Fibroblast of upper back skin (primary cell): ENCODE data around the gene FSTL4.

Experiments used
- DNase-seq: peaks from one replicate; pipeline ENCODE4 v3.0.0-alpha.2; 2013

Gene FSTL4

DNA sequence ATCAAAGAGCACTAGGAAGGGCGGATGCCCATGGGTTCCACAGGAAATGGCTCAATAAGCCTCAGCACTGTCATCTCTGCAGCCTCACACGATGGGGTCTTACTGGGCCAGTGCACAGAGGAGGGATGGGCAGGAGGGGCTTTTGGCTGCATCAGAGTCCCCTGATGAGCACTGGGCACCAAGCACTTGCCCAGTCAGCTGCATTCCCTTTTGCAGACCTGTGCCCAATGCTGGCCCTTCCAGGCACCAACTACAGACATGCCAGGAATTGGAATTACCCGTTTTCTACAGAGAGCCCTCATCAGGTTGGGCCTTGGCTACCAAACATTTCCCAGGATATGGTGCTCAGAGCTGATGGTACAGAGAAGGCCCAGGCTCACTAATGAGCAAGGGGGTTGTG is 378.1 kb downstream of the FSTL4 start:
- DNase-seq: no peak

DNA sequence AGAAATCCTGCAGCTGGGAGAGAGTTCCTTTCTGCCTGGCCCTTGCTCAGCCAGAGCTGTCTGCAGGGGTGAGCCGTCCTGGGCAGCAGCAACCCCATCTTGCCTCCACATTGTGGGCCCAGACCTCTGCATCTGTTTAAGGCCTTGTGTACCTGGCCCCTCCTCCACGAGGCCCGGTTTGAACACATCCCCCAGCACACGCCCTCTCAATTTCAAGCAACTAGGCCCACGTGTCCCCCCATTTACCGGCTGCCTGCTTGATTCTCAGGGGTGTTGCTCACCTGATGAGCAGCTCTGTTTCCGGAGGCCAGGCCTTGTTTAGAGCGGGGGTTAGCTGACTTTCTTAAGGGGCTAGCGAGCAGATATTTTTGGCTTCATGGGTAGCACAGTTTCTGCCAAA is 378.7 kb downstream of the FSTL4 start:
- DNase-seq: no peak

GRCh38 chr5:133232911-133233310 is 379.4 kb downstream of the FSTL4 start:
- no peak for DNase-seq

- DNase-seq: no peak
Measured at GRCh38 chr5:133232435-133232834, 379.9 kb downstream of the FSTL4 start.

DNA sequence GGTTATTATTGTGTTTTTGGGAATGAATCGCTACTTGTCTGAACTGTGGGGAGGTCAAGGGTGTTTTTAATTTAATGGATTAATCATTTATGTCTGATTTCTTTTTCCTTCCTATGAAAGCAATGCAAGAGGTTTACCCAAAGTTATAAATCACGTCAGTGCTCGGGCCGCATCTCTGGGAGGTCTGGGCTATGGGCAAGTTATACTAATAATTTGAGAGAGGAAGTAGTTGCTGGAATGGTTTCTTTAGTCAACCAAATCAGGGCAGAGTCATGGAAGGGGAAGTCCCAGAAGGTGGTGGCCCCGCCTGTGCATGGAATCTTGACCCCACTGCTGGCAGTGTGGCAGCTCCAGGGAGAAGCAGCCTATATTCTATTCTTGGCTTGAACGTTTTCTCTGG is 380.3 kb downstream of the FSTL4 start:
- peak; percentile 77 for DNase-seq

DNA sequence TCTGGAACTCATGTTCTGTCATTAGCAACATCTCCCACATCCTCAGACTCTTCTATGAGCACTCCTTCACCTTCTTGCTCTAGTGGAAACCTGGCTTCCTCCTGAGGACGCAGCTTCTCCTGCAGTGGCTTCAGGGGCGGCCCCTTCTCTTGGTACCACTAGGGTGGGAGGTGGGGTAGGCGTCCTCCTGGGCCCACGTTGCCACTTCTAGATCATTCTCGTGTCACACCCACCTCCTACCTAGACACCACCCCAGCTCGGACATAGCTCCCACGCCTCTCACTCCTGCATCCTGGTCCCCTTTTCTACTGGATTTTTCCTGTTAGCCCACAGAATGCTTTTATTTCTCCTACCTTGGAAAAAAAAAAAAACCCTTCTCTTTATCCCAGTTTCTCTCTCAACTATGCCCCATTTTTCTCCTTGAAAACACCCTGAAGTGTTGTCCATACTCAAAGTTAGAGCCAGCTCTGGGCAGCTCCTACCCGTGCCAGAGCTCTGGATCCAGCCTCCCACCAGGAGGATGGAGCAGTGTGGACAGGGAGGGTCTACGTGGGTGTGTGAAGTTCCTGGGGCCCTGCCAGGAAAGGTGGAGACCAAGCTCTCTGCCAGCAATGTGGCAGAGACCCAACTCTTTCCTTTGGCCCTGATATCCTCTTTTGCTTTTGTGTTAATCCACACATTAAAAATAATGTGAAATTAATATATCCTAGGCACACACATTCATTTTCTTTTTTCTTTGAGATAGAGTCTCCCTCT is 381.3 kb downstream of the FSTL4 start:
- DNase-seq: no peak

DNA sequence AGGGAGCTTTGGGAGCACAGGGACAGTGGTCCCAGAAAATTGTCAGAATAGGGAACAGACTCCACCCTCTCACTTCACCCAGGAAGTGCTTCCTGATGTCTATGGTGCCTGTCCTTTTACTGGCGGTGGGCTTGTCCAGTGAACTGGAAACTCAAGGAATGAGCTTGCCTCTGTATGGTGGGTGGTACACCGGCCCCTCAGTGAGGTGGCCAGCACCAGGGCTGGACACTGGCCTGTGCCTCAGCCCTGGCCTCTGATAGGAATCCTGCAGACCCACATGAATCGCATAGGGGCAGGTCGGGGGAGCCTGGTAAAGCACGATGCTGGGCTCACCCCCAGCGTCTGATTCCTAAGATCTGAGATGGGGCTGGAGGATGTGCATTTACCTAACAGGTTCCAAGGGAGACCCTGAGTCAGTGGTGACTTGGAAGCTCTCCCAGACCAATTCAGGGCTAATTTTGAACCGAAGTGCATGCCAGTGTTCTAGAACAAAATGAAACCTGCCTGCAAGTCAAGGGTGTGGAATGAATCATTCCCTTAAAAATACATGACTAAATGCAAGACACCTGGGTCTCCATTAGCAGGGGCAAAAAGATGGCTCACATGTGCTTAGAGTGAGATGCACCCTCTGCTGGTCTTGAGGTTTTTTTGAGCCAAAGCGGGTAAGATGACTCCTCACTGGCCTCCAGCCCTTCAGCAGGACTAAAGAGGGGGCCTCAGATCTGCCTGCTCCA is 382.2 kb downstream of the FSTL4 start:
- DNase-seq: peak; percentile 33

- no peak for DNase-seq
Measured at GRCh38 chr5:133228316-133228715, 384.0 kb downstream of the FSTL4 start.

- DNase-seq: no peak
Measured at GRCh38 chr5:133227897-133228296, 384.4 kb downstream of the FSTL4 start.

- no peak for DNase-seq
Measured at GRCh38 chr5:133227082-133227481, 385.3 kb downstream of the FSTL4 start.

- DNase-seq: no peak
Measured at GRCh38 chr5:133226186-133226585, 386.2 kb downstream of the FSTL4 start.

GRCh38 chr5:133225671-133226152 is 386.6 kb downstream of the FSTL4 start:
- DNase-seq: peak; percentile 31

- no peak for DNase-seq
Measured at GRCh38 chr5:133222979-133223378, 389.4 kb downstream of the FSTL4 start.

DNA sequence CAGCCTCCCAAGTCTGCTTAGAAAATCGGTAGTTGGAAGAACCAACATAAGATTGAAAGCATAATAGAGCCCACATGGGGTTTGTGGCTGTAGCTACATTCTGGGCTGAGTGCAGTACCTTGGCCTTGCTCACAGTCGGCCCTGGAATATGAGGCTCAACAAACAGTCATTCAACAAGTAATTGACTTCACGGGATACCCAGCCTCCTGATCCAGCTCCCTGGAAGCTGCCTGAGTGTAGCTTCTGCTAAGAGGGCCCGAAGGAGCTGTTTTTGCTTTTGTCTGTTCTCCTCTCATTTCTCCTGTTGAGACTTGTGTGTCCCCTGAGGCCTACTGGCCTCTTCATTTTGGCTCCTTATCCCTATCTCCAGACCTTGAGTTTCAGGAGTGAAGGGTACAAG is 389.8 kb downstream of the FSTL4 start:
- DNase-seq: no peak

- DNase-seq: no peak
Measured at GRCh38 chr5:133222040-133222439, 390.3 kb downstream of the FSTL4 start.

DNA sequence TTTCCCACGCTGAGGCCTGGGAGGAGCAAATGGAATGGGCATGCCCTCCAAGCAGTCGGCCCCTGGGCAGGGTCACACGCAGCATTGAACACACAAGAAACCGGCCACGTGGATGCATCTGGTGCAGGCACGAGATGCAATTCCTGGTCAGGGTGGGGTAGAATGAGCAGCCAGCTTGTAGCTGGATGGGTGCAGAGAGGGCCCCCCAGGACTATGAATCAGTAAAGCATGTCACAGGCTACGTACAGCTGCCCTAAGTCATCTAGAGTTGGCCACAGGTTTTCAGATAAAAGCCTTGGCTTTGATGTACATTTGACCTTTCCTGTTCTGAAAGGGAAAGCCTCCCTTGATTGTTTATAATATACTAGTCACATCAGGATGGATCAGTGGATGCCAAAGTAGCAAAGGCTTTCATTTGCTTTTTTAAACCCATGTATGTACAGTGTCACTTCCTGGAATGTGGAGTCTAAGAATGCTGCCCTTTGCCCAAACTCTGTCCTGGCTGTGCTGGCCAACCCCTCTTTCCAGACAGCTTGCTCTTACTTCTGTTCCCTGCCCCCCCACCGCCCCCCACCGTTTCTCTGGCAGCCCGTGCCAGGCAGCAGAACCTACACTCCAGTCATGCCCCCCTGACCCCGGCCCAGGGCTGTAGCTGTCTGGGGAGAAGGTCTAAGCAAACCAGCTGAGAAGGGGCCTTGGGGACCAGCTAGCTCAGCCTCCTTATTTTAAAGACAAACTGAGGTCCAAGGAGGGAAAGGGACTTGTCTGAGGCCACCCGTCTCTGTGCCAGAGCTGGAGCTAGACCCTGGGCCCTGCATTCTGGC is 391.3 kb downstream of the FSTL4 start:
- no peak for DNase-seq

GRCh38 chr5:133219296-133219695 is 393.0 kb downstream of the FSTL4 start:
- DNase-seq: no peak

DNA sequence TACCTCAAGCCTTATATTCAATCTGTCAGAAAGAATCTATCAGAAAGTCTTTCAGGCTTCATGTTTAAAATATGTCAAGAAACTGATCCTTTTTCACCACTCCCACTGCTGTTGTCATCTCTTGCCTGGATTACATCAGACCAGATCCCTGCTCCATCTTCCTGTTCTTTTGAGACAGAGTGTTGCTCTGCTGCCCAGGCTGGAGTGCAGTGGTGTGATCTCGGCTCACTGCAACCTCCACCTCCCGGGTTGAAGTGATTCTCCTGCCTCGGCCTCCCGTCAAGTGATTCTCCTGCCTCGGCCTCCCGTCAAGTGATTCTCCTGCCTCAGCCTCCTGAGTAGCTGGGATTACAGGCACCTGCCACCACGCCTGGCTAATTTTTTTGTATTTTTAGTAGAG is 396.2 kb downstream of the FSTL4 start:
- DNase-seq: peak; percentile 30

DNA sequence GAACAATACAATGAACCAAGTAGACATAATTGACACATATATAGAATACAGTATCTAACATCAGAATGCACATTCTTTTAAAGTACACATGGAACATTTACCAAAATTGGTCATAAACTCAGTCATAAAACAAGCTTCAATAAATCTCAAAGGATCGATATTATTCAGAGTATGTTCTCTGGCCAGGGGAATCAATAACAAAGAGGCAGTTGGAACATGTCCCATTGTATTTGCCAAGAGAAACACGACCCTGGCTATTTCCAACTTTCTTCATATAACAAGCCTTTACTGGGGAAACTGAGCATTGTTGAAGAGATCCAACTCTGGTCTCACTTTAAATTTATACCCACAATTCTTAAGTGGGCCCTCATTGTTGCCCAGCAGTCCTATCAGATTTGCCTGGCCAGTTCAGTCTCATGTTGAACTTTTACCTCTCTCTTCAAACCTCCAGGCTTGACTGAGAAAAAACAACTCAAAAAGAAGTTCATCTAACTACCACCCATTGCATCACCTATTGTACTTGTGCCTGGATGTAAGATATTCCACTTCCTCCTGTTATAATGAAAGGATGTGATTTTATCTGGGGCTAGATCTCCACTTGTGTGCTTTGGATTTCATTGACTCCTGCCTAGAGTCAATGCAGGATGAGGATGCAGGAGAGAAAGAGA is 398.1 kb downstream of the FSTL4 start:
- DNase-seq: no peak

DNA sequence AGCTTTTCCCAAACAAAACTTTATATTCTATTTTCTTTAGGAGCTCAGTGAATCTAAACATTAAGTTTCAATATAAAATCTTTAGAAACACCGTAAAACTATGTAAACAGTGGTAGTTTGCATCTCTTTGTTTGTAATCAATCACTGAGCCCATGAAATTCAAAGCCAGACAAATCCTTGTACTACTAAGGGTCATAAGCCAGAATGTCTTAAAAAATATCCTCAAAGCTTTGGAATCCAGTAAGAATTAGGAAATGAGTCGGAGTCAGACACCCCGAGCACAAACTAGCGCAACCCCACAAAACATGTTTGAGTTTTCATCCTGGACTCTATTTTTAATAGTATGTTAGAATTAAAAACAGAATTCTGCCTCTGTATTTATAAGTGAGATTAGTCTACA is 406.7 kb downstream of the FSTL4 start:
- peak; percentile 18 for DNase-seq

DNA sequence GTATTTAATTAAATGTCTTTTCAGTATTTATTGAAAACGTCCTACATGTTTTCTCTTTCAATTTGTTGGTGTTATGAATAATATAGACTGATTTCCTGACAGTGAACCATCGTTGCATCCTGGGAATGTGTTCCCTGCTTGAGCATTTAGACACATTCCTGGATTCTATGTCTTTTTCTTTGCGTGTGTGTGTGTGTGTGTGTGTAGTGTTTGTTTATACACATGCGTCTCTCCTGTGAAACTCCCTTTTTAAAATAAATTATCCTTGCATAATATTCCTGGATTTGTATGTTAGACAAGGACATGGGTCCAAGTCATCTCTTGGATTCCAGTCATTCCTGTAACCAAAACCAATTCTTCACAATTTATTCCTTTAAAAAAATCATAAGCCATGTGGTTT is 407.1 kb downstream of the FSTL4 start:
- DNase-seq: peak; percentile 37

- no peak for DNase-seq
Measured at GRCh38 chr5:133203317-133204305, 408.7 kb downstream of the FSTL4 start.
